Cardiac muscle cell (in vitro differentiated cells and primary cell): ENCODE measurements around the gene CNKSR2. TPM values are rescaled to one million over a fixed set of nuclear protein-coding genes. Genes with fewer than 3 reads are reported as not detected.

Experiments
- DNase-seq, 2 donors: peaks; one replicate each; pipeline versions ENCODE4 v3.0.0 to v3.0.0-alpha.2; 2010 to 2017; ENCODE audit warnings: low read depth in 1 of 2, low spot score in 1 of 2
- H3K27ac ChIP-seq: fragments of 200-600 bp; sonication (generic); 2 replicates; pipeline ENCODE4 v1.5.1; 2016
- H3K27me3 ChIP-seq: fragments of 200-600 bp; sonication (generic); 2 replicates; pipeline ENCODE4 v1.6.0; 2016; ENCODE audit warnings: control low read depth
- H3K36me3 ChIP-seq: fragments of 200-600 bp; sonication (generic); 2 replicates; pipeline ENCODE4 v1.5.1; 2016; ENCODE audit warnings: control low read depth
- H3K4me1 ChIP-seq: fragments of 200-600 bp; sonication (generic); 2 replicates; pipeline ENCODE4 v1.8.1; 2017; ENCODE audit warnings: low read depth, mild to moderate bottlenecking, mixed run types
- H3K4me3 ChIP-seq: fragments of 200-600 bp; sonication (generic); 2 replicates; pipeline ENCODE4 v1.5.1; 2016; ENCODE audit warnings: mild to moderate bottlenecking
- H3K9me3 ChIP-seq: fragments of 200-600 bp; sonication (generic); 2 replicates; pipeline ENCODE4 v1.5.1; 2017; ENCODE audit warnings: low read depth, mild to moderate bottlenecking, control low read depth
- CTCF ChIP-seq: IDR thresholded peaks from 2 replicates; pipeline ENCODE4 v1.5.1; 2012; ENCODE audit warnings: low read depth, mild to moderate bottlenecking, low read length
- polyA plus RNA-seq: library from polyadenylated mRNA; unstranded; fragments of >200 nt; fragmentation: Nextera tagmentation; extraction: Ambion mirVana; gene quantifications from 2 replicates; pipeline ENCODE4 v1.2.1, GENCODE V29; 2016
- total RNA-seq: library from RNA; depleted of rRNA; stranded (reverse); fragments of >200 nt; gene quantifications from 2 replicates; pipeline ENCODE4 v1.2.3, GENCODE V29; 2016

The CNKSR2 gene
- total and polyA plus RNA-seq, 2 experiments from 2014 or later, result 1.5 to 25.3 TPM

GRCh38 chrX:21400408-21401121 lies 26.3 kb downstream of the CNKSR2 start:
- Histone ChIP-seq H3K4me3 (no peak overlapping the region), H3K27me3 (no peaks in the 10 kb centered on the region), H3K27ac (no peak overlapping the region), H3K36me3 (no peaks in the 10 kb centered on the region), H3K9me3 (no peaks in the 10 kb centered on the region), H3K4me1 (no peaks in the 10 kb centered on the region)
- no peak for DNase-seq
- TF ChIP-seq CTCF, result no peak

- no peak for TF ChIP-seq CTCF
- no peaks in the 10 kb centered on the region for H3K36me3 ChIP-seq
Observed at GRCh38 chrX:21408307-21408706, 34.1 kb downstream of the CNKSR2 start.

GRCh38 chrX:21408788-21409187 lies 34.6 kb downstream of the CNKSR2 start:
- Histone ChIP-seq H3K4me3 (no peak overlapping the region), H3K9me3 (no peaks in the 10 kb centered on the region), H3K4me1 (no peaks in the 10 kb centered on the region), H3K36me3 (no peaks in the 10 kb centered on the region), H3K27me3 (no peaks in the 10 kb centered on the region), H3K27ac (no peak overlapping the region)
- TF ChIP-seq CTCF, result no peak
- no peak for DNase-seq

More at GRCh38 chrX:21408307-21408706, 34.1 kb downstream of the CNKSR2 start:
- no peaks in the 10 kb centered on the region for H3K4me1 ChIP-seq
- no peaks in the 10 kb centered on the region for H3K9me3 ChIP-seq
- H3K27me3 ChIP-seq, result no peaks in the 10 kb centered on the region
- DNase-seq, result no peak
- no peak overlapping the region for H3K4me3 ChIP-seq
- H3K27ac ChIP-seq, result no peak overlapping the region

GRCh38 chrX:21412029-21412428 lies 37.8 kb downstream of the CNKSR2 start:
- no peaks in the 10 kb centered on the region for H3K36me3 ChIP-seq
- H3K4me3 ChIP-seq, result no peak overlapping the region
- no peaks in the 10 kb centered on the region for H3K9me3 ChIP-seq
- DNase-seq, result no peak
- no peaks in the 10 kb centered on the region for H3K4me1 ChIP-seq
- H3K27me3 ChIP-seq, result no peaks in the 10 kb centered on the region
- no peak for TF ChIP-seq CTCF
- H3K27ac ChIP-seq, result no peak overlapping the region

GRCh38 chrX:21412883-21413282 lies 38.7 kb downstream of the CNKSR2 start:
- Histone ChIP-seq H3K4me3 (no peak overlapping the region), H3K36me3 (no peaks in the 10 kb centered on the region)

More at GRCh38 chrX:21412883-21413282, 38.7 kb downstream of the CNKSR2 start:
- DNase-seq, result no peak
- no peaks in the 10 kb centered on the region for H3K9me3 ChIP-seq
- no peaks in the 10 kb centered on the region for H3K4me1 ChIP-seq
- no peak overlapping the region for H3K27ac ChIP-seq
- no peaks in the 10 kb centered on the region for H3K27me3 ChIP-seq
- no peak for TF ChIP-seq CTCF
